Smooth muscle cell of trachea (primary cell): ENCODE data around the gene FXYD5. TPM values are rescaled to one million over a fixed set of nuclear protein-coding genes. Genes with fewer than 3 reads are reported as not detected.

Experiments
- total RNA-seq: library from RNA; depleted of rRNA; stranded (reverse); fragments of >200 nt; gene quantifications from 2 replicates; pipeline ENCODE4 v1.2.1, GENCODE V29; 2014

The FXYD5 gene
- total RNA-seq: 23.3 and 44.5 TPM in 2 replicates

GRCh38 chr19:35154525-35155406, at the start of gene FXYD5:
FXYD5 (plus strand) TSS chr19:35154735; CDS start chr19:35155551, 816 bp downstream.

GRCh38 chr19:35115177-35115951, 39.2 kb upstream of the FXYD5 start, which contains the start of gene FXYD3:
FXYD3 (plus strand) TSS chr19:35115823; CDS start chr19:35119377, 3,554 bp downstream.

GRCh38 chr19:35134601-35135242, 19.8 kb upstream of the FXYD5 start, which contains the start of gene LGI4:
LGI4 (minus strand) TSS chr19:35135059; CDS start chr19:35134680, 379 bp downstream.

GRCh38 chr19:35138305-35138892, 16.1 kb upstream of the FXYD5 start, which contains the start of gene FXYD1:
FXYD1 (plus strand) TSS chr19:35138824; CDS start chr19:35140080, 1,256 bp downstream.

GRCh38 chr19:35143231-35143715, 11.3 kb upstream of the FXYD5 start, which contains the start of gene FXYD7:
FXYD7 (plus strand) TSS chr19:35143255; CDS start chr19:35143334, 79 bp downstream.

Other genes with a start within 250 kb of the FXYD5 start
- gene ZNF30, start 227.8 kb upstream of the FXYD5 start, total RNA-seq: 2.9 and 3.6 TPM in 2 replicates
- 5.1 and 5.2 TPM in 2 replicates for gene ZNF792, start 190.5 kb upstream of the FXYD5 start, total RNA-seq
- gene GRAMD1A, start 154.4 kb upstream of the FXYD5 start, total RNA-seq: 23.6 and 34.7 TPM in 2 replicates
- 7.4 and 12.9 TPM in 2 replicates for gene SCN1B, start 124.3 kb upstream of the FXYD5 start, total RNA-seq
- not detected in 2 replicates for gene HPN, start 113.0 kb upstream of the FXYD5 start, total RNA-seq
- not detected in 2 replicates for gene FXYD3, start 38.9 kb upstream of the FXYD5 start, total RNA-seq
- gene LGI4, start 19.7 kb upstream of the FXYD5 start, total RNA-seq: 0.29 and 1.7 TPM in 2 replicates
- gene FXYD1, start 15.9 kb upstream of the FXYD5 start, total RNA-seq: 0.44 and 5.8 TPM in 2 replicates
- gene FXYD7, start 11.5 kb upstream of the FXYD5 start, total RNA-seq: not detected in 2 replicates
- gene FAM187B, start 74.0 kb downstream of the FXYD5 start, total RNA-seq: not detected in 2 replicates
- gene LSR, start 94.3 kb downstream of the FXYD5 start, total RNA-seq: 0.29 and 0.66 TPM in 2 replicates
- gene USF2, start 114.2 kb downstream of the FXYD5 start, total RNA-seq: 45.2 and 68.0 TPM in 2 replicates
- under 0.01 and 0.15 TPM in 2 replicates for gene HAMP, start 127.8 kb downstream of the FXYD5 start, total RNA-seq
- not detected in 2 replicates for gene MAG, start 137.4 kb downstream of the FXYD5 start, total RNA-seq
- gene CD22, start 174.5 kb downstream of the FXYD5 start, total RNA-seq: not detected in 2 replicates
- gene FFAR1, start 193.2 kb downstream of the FXYD5 start, total RNA-seq: not detected in 2 replicates
- gene FFAR3, start 203.7 kb downstream of the FXYD5 start, total RNA-seq: not detected in 2 replicates
- not detected in 2 replicates for gene GPR42, start 216.3 kb downstream of the FXYD5 start, total RNA-seq